ENCODE results near the gene EXOSC10.

DNA sequence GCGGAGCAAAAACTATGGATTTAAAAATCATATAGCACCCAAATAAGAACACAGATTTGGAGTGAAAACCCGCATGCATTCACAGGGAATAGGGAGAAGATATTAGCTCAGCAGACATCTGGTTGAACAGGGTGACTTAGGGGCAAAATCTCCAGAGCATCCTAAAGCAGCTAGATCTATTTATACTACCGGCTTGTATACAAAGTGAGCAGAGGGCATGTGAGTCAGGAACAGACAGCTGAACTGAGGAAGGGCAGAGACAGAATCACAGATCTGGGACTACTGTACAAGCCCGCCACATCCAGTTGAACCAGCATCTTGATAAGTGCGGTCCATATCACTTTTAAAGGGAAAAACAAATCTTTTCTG is 35.2 kb upstream of the EXOSC10 start:
- TF ChIP-seq, protein P1, sequence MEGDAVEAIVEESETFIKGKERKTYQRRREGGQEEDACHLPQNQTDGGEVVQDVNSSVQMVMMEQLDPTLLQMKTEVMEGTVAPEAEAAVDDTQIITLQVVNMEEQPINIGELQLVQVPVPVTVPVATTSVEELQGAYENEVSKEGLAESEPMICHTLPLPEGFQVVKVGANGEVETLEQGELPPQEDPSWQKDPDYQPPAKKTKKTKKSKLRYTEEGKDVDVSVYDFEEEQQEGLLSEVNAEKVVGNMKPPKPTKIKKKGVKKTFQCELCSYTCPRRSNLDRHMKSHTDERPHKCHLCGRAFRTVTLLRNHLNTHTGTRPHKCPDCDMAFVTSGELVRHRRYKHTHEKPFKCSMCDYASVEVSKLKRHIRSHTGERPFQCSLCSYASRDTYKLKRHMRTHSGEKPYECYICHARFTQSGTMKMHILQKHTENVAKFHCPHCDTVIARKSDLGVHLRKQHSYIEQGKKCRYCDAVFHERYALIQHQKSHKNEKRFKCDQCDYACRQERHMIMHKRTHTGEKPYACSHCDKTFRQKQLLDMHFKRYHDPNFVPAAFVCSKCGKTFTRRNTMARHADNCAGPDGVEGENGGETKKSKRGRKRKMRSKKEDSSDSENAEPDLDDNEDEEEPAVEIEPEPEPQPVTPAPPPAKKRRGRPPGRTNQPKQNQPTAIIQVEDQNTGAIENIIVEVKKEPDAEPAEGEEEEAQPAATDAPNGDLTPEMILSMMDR (conservative IDR thresholded peaks at IDR 0.05): no peak
- no peak for TF ChIP-seq ZFX (IDR thresholded peaks at IDR 0.05)

Measured in C4-2B (cell line).